Measurements from ENCODE around the gene ITGA4.

Gene ITGA4

DNA sequence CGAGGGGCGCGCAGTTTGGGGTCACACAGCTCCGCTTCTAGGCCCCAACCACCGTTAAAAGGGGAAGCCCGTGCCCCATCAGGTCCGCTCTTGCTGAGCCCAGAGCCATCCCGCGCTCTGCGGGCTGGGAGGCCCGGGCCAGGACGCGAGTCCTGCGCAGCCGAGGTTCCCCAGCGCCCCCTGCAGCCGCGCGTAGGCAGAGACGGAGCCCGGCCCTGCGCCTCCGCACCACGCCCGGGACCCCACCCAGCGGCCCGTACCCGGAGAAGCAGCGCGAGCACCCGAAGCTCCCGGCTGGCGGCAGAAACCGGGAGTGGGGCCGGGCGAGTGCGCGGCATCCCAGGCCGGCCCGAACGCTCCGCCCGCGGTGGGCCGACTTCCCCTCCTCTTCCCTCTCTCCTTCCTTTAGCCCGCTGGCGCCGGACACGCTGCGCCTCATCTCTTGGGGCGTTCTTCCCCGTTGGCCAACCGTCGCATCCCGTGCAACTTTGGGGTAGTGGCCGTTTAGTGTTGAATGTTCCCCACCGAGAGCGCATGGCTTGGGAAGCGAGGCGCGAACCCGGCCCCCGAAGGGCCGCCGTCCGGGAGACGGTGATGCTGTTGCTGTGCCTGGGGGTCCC lies at the start of gene ITGA4:
ITGA4 (plus strand) TSS at position 266 of the 620 bp plus-strand sequence; CDS start at position 535, 269 bp downstream.
- no peaks in the 10 kb centered on the region for H3K27me3 Mint-ChIP-seq
- peak within 1 kb of the TSS; percentile 99 for H3K27ac Mint-ChIP-seq
- H3K4me1 Mint-ChIP-seq: peaks cover 27 to 53% of the 10 kb centered on the region in 2 donors
- H3K9me3 Mint-ChIP-seq: no peaks in the 10 kb centered on the region
- peak within 1 kb of the TSS; percentile 93 to 99 for H3K4me3 Mint-ChIP-seq
- ATAC-seq (replicated peaks) (peak; percentile 82 to 86), DNase-seq (peak; percentile 85)
- peaks cover 0 to 4% of the 10 kb centered on the region in 2 donors for H3K36me3 Mint-ChIP-seq

DNA sequence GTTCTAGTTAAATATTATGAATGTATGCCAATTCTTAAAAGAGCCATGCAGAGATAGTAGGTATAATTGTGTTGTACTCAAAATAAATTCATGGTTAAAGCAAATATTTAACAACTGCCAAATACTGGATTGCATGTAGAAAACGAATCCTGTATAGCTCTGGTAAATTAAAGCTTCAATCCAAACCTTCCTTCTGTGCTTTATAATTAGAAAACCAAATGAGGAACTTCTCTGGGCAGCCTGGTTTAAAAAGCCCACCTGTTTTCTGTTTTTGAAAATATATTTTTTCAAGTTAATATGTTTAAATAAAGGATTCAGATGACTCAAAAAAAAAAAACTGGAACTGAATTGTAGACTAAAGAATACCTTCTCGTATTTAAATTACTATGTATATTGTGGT lies 48.3 kb upstream of the ITGA4 start:
- Mint-ChIP-seq H3K9me3 (peaks cover 2 to 9% of the 10 kb centered on the region in 2 donors), H3K4me1 (peaks cover 55 to 84% of the 10 kb centered on the region in 2 donors), H3K27me3 (no peaks in the 10 kb centered on the region), H3K27ac (no peak overlapping the region), H3K4me3 (no peak overlapping the region), H3K36me3 (peaks cover 2 to 3% of the 10 kb centered on the region in 2 donors)
- DNase-seq (no peak), ATAC-seq (replicated peaks) (no peak)

DNA sequence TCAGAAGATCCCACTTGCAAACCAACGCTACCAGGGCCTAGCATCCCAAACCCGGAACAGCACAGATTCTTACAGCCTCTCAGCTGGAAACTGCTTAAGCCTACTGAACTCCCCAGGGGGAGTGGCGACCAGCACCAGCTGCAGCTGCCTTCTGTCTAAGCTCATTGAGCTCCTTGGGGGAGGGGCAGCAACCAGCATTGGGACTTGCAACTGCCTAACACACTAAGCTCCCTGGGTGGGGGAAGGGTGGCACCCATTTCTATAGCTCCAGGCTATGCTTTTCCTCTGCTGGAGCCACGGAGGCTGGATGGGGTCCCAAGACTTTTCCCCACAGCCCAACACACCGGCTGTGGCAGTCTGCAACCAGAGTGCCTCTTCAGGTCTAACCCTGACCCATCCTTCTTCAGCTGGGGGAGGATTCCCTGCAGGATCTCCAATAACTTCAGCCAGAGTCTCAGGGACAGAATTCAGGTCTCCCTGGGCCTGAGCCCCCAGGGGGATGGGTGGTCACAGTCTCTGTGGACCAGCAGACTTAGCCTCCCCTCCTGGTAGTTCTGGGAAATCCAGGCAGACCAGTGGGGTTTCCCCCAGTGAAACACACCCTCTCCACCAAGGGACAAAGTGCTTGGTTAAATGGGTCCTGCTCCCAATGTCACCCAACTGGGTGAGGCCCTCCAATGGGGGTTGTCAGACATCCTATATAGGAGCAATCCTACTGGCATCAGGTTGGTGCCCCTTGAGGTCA lies 45.9 kb upstream of the ITGA4 start:
- Mint-ChIP-seq H3K9me3 (peaks cover 5 to 18% of the 10 kb centered on the region in 2 donors), H3K4me3 (peak overlapping the region; percentile 36 to 54), H3K4me1 (peaks cover 56 to 82% of the 10 kb centered on the region in 2 donors), H3K27ac (peak overlapping the region; percentile 83), H3K36me3 (peaks cover 9 to 17% of the 10 kb centered on the region in 2 donors), H3K27me3 (no peaks in the 10 kb centered on the region)
- DNase-seq (peak; percentile 73), ATAC-seq (replicated peaks) (peak; percentile 97 to 98)

DNA sequence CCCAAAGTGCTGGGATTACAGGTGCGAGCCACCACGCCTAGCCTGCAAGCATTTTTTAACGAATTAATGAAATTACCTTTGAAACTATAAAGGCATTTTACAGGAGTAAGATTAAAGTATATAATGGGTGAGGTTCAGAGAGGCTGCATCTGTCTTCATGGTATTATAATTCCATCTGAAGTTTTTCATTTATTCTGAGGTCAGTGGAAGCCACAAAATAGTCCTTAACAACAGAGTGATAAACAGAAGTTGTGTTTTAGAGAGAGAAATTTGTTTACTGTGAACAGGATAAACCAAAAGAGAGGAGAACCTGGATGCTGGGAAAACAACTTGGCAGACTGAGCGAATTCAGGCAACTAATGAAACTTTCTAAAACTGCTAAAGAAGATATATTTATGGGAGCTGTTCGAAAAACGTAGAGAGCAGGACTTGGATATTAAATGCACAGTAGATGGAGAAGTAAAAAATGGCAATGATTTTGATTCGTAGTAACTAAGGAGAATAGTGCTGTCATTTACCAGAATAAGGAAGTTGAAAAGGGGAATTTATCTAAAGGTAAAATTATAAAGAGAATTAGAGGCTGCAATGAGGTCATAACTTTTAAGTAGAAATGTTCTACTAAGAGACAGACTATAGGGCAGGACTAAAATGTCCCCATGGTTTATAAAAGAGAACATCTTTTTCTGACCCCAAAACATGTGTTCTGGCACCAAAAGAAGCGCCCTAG lies 37.9 kb upstream of the ITGA4 start:
- Mint-ChIP-seq H3K4me3 (peak overlapping the region; percentile 43 to 46), H3K36me3 (peaks cover 7 to 15% of the 10 kb centered on the region in 2 donors), H3K4me1 (peaks cover 42 to 67% of the 10 kb centered on the region in 2 donors), H3K9me3 (peaks cover 2 to 6% of the 10 kb centered on the region in 2 donors), H3K27me3 (no peaks in the 10 kb centered on the region), H3K27ac (peak overlapping the region; percentile 97)
- peak; percentile 86 to 87 for ATAC-seq (replicated peaks)
- DNase-seq: no peak

GRCh38 chr2:181420259-181421130 lies 36.7 kb upstream of the ITGA4 start:
- Mint-ChIP-seq H3K9me3 (no peaks in the 10 kb centered on the region), H3K27ac (peak overlapping the region; percentile 97), H3K4me1 (peaks cover 40 to 61% of the 10 kb centered on the region in 2 donors), H3K36me3 (peaks cover 0 to 6% of the 10 kb centered on the region in 2 donors), H3K4me3 (peak overlapping the region; percentile 31 to 32), H3K27me3 (no peaks in the 10 kb centered on the region)
- ATAC-seq (replicated peaks) (peak; percentile 64 to 75), DNase-seq (no peak)

DNA sequence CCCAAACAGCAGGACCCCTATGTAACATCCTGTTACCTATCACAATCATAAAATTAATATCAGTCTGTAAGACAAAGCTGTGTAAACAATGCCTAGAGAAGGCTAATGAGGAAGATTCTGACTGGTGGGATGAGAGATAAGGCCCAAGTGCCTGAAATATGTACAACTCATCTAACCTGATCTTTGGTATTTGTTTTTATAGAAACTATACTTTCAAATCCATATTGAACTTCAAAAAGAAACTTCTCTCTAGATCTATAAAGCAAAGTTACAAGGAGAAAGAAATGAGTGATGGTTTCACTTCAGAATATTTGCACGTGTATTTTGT lies 36.1 kb upstream of the ITGA4 start:
- no peaks in the 10 kb centered on the region for H3K27me3 Mint-ChIP-seq
- no peak for DNase-seq
- H3K36me3 Mint-ChIP-seq: peaks cover 0 to 4% of the 10 kb centered on the region in 2 donors
- peaks cover 41 to 63% of the 10 kb centered on the region in 2 donors for H3K4me1 Mint-ChIP-seq
- peak; percentile 28 to 37 for ATAC-seq (replicated peaks)
- no peaks in the 10 kb centered on the region for H3K9me3 Mint-ChIP-seq
- H3K27ac Mint-ChIP-seq: peak overlapping the region; percentile 97
- H3K4me3 Mint-ChIP-seq: peak overlapping the region; percentile 31 to 32

- Mint-ChIP-seq H3K4me3 (peak overlapping the region in 1 of 2 donors; percentile 32), H3K27ac (peak overlapping the region; percentile 97), H3K27me3 (no peaks in the 10 kb centered on the region), H3K36me3 (peaks cover 0 to 4% of the 10 kb centered on the region in 2 donors), H3K9me3 (no peaks in the 10 kb centered on the region), H3K4me1 (peaks cover 39 to 59% of the 10 kb centered on the region in 2 donors)
- ATAC-seq (replicated peaks) (no peak), DNase-seq (no peak)
These were observed 35.7 kb upstream of the ITGA4 start for GRCh38 chr2:181421464-181421863.

DNA sequence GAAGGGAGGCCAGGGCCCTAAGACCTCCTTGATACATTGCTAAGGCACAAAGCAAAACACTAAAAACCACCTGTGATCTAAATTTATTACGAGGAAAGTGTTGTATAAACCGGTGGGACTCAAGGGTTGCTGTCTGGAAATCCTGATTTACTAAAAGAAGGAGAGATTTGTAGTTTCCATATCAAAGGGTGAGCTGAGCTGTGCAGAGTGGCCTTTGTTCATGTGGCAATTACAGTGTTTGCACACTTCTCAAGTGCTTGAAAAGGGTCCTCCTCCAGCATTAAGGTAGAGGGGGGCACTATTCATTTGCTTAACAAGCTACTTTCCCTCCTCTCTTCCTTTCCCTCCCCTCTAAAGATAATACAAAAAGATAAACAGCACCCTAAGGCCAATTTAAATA lies 30.5 kb upstream of the ITGA4 start:
- Mint-ChIP-seq H3K27me3 (no peaks in the 10 kb centered on the region), H3K36me3 (no peaks in the 10 kb centered on the region), H3K4me1 (peaks cover 16 to 28% of the 10 kb centered on the region in 2 donors), H3K27ac (no peak overlapping the region), H3K9me3 (no peaks in the 10 kb centered on the region), H3K4me3 (no peak overlapping the region)
- no peak for DNase-seq
- no peak for ATAC-seq (replicated peaks)

DNA sequence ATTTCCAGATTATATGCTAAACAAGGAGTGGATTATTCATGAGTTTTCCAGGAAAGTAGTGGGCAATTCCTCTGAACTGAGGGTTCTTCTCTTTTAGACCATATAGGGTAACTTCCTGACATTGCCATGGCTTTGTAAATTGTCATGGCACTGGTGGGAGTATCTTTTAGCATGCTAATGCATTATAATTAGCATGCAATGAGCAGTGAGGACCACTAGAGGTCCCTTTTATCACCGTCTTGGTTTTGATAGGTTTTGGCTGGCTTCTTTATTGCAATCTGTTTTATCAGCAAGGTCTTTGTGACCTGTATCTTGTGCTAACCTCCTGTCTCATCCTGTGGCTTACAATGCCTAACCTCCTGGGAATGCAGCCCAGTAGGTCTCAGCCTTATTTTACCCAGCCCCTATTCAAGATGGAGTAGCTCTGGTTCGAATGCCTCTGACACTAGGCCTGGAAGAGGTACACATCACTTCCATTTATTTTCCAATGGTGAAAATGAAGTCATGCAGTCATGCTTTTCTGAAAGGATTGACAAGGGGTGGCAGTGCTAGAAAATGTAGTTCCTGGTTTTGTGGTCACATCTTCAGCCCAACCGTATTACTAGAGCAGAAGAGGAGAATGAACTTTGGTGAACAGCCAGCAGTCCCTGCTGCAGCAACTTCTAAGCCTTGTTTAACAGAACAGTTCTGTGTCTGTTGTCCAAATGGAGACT lies 26.6 kb upstream of the ITGA4 start:
- DNase-seq: no peak
- no peak overlapping the region for H3K4me3 Mint-ChIP-seq
- H3K4me1 Mint-ChIP-seq: peaks cover 8 to 17% of the 10 kb centered on the region in 2 donors
- peaks cover 0 to 4% of the 10 kb centered on the region in 2 donors for H3K36me3 Mint-ChIP-seq
- H3K9me3 Mint-ChIP-seq: peaks cover 4% of the 10 kb centered on the region in 2 donors
- H3K27ac Mint-ChIP-seq: peak overlapping the region; percentile 39
- no peaks in the 10 kb centered on the region for H3K27me3 Mint-ChIP-seq
- peak; percentile 66 to 73 for ATAC-seq (replicated peaks)

DNA sequence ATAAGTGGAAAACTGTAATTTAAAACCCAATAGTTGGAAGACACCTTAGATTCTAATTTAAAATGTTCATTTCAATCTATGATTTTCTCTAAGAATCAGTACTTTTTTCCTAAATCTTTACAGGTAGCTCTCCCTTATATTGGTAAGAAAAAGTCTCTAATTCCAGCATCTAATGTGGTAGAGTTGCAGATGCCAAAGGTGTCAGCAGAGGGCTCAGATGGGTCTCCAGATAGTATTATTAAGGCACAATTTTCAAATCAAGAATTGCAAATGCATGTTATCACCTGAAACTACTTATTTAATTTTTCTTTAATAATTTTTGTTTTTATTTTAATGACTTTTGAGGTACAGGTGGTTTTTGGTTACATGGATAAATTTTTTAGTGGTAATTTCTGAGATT lies 25.5 kb upstream of the ITGA4 start:
- Mint-ChIP-seq H3K36me3 (peaks cover 0 to 4% of the 10 kb centered on the region in 2 donors), H3K4me1 (peaks cover 7 to 12% of the 10 kb centered on the region in 2 donors), H3K27me3 (no peaks in the 10 kb centered on the region), H3K27ac (no peak overlapping the region), H3K4me3 (no peak overlapping the region), H3K9me3 (peaks cover 4% of the 10 kb centered on the region in 2 donors)
- no peak for DNase-seq
- ATAC-seq (replicated peaks): no peak

GRCh38 chr2:181438261-181438660 lies 18.9 kb upstream of the ITGA4 start:
- Mint-ChIP-seq H3K4me1 (peaks cover 16 to 27% of the 10 kb centered on the region in 2 donors), H3K27ac (no peak overlapping the region), H3K36me3 (peaks cover 0 to 2% of the 10 kb centered on the region in 2 donors), H3K27me3 (no peaks in the 10 kb centered on the region), H3K4me3 (no peak overlapping the region), H3K9me3 (peaks cover 2 to 4% of the 10 kb centered on the region in 2 donors)
- ATAC-seq (replicated peaks) (peak; percentile 25 to 68), DNase-seq (no peak)

DNA sequence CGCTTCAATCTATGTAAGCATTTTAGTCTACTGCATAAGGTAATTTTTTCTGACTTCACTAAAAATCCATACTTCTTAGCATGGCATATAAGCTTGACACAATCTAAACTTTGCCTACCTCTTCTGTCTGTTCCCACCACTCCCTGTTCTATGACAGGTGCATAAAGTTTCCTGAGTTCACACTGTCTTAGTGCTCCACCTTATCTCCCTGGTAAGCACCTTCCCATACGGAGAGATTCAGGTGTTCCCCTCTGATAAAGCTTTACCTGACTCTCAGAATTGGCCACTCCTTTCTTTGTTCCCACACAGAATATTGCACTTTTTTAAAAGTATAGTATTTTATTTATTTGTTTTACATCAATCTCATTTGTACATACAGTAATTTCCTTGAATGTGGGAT lies 16.8 kb upstream of the ITGA4 start:
- Mint-ChIP-seq H3K27ac (no peak overlapping the region), H3K9me3 (no peaks in the 10 kb centered on the region), H3K4me3 (no peak overlapping the region), H3K27me3 (no peaks in the 10 kb centered on the region), H3K36me3 (no peaks in the 10 kb centered on the region), H3K4me1 (peaks cover 19 to 38% of the 10 kb centered on the region in 2 donors)
- DNase-seq (no peak), ATAC-seq (replicated peaks) (no peak)

GRCh38 chr2:181440919-181441318 lies 16.3 kb upstream of the ITGA4 start:
- Mint-ChIP-seq H3K27ac (no peak overlapping the region), H3K27me3 (no peaks in the 10 kb centered on the region), H3K4me1 (peaks cover 19 to 39% of the 10 kb centered on the region in 2 donors), H3K36me3 (no peaks in the 10 kb centered on the region), H3K9me3 (no peaks in the 10 kb centered on the region), H3K4me3 (no peak overlapping the region)
- no peak for ATAC-seq (replicated peaks)
- no peak for DNase-seq

Data from stimulated activated naive B cell treated with anti-CD40 and anti-IgM and Interleukin-4, amounts not matched to agents 10 μg/mL and 1 μg/mL and 100 μg/mL, for 72 hours (primary cell).